ENCODE data around the gene P2RX3. TPM values are rescaled to one million over a fixed set of nuclear protein-coding genes. Genes with fewer than 3 reads are reported as not detected.
A peak's percentile ranks its signal among the peaks of the same experiment; 100 is the strongest.

The P2RX3 gene
- total RNA-seq, 2 experiments from 2014 or later, result not detected

DNA sequence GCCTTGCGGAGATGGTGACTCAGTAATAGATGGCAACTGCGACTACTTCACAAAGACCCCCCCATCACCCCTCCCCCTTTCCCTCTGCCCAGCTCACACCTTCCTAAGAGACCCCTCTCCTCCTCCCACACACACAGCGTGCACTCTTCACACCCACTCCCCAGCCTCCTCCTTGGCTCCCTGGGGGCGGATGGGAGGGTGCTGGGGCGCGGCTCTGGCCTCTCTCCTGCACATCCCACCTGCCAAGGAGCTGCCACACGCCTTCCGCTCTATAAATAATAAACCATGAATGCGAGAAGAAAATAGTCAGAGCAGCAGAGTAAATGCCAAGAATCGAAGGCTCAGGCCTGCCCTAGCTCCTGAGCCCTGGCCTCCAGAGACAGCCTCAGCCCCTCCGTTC lies 4.5 kb downstream of the P2RX3 start:
- POLR2A ChIA-PET, result interaction anchor here (0.9 to 1.3 kb wide), 2 partner anchors 17 to 21 kb away, joined by 3 read pairs; no protein-coding TSS in a partner anchor

DNA sequence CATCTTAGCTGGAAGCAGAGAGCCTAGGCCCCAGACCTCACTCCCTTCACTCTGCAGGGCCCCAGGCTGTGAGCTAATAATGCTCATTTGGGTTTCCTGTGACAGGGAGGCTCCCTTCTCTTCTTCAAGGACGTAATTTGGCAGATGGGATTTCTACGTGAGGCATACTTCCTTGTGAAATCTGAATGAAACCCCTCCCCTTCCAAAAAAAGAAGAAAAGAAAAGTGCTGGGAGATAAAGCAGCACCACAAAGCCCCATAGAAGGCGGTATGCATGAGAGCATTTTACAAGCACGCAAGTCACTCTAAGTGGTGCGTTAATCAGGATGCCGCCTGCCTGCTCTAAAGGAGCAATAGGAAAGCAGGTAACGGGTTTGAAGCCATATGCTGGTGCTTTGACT lies 5.7 kb downstream of the P2RX3 start:
- Histone ChIP-seq H3K9me3 (ENCODE audit: low read length) (no peaks in the 10 kb centered on the region), H3K36me3 (ENCODE audit: insufficient read depth, low read length) (no peaks in the 10 kb centered on the region), H3K4me1 (ENCODE audit: insufficient read depth, low read length, poor library complexity, severe bottlenecking) (peaks cover 4% of the 10 kb centered on the region), H3K79me2 (ENCODE audit: insufficient read depth, low read depth, low read length) (no peaks in the 10 kb centered on the region), H3K9me2 (ENCODE audit: insufficient read depth, low read length) (no peaks in the 10 kb centered on the region), H4K20me1 (ENCODE audit: insufficient read depth, low read length) (no peaks in the 10 kb centered on the region), H3K4me2 (ENCODE audit: low read length) (no peak overlapping the region), H2AFZ (ENCODE audit: low read length) (no peak overlapping the region), H3K27ac (ENCODE audit: low read depth, low read length, poor library complexity, severe bottlenecking) (no peak overlapping the region), H3K4me3 (ENCODE audit: low read depth, low read length, poor library complexity, severe bottlenecking) (no peak overlapping the region)
- BruUV-seq (replicated peaks), result no TSS peak
- DNase-seq (ENCODE audit: low spot score), result no peak
- TF ChIP-seq, protein P1, sequence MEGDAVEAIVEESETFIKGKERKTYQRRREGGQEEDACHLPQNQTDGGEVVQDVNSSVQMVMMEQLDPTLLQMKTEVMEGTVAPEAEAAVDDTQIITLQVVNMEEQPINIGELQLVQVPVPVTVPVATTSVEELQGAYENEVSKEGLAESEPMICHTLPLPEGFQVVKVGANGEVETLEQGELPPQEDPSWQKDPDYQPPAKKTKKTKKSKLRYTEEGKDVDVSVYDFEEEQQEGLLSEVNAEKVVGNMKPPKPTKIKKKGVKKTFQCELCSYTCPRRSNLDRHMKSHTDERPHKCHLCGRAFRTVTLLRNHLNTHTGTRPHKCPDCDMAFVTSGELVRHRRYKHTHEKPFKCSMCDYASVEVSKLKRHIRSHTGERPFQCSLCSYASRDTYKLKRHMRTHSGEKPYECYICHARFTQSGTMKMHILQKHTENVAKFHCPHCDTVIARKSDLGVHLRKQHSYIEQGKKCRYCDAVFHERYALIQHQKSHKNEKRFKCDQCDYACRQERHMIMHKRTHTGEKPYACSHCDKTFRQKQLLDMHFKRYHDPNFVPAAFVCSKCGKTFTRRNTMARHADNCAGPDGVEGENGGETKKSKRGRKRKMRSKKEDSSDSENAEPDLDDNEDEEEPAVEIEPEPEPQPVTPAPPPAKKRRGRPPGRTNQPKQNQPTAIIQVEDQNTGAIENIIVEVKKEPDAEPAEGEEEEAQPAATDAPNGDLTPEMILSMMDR (conservative IDR thresholded peaks at IDR 0.05; ENCODE audit: low read length), result no peak
- TF ChIP-seq EZH2phosphoT487 (IDR thresholded peaks at IDR 0.05; ENCODE audit: borderline replicate concordance, low read depth, low read length), result no peak
- CTCF ChIA-PET (ENCODE audit: unreplicated experiment), result no interaction called here
- intact Hi-C loops (cut with micrococcal nuclease; ENCODE audit: unreplicated experiment), result no loop called here
- POLR2A ChIA-PET, result interaction anchor here (0.6 kb wide), 1 partner anchor 68 kb away, joined by 7 read pairs; no protein-coding TSS in a partner anchor

More for the DNA sequence above, 4.5 kb downstream of the P2RX3 start:
- no peak for DNase-seq (ENCODE audit: low spot score)
- CTCF ChIA-PET (ENCODE audit: unreplicated experiment), result no interaction called here
- H4K20me1 ChIP-seq (ENCODE audit: insufficient read depth, low read length), result no peaks in the 10 kb centered on the region
- no TSS peak for BruUV-seq (replicated peaks)
- H2AFZ ChIP-seq (ENCODE audit: low read length), result no peak overlapping the region
- H3K9me2 ChIP-seq (ENCODE audit: insufficient read depth, low read length), result no peaks in the 10 kb centered on the region
- H3K27ac ChIP-seq (ENCODE audit: low read depth, low read length, poor library complexity, severe bottlenecking), result no peak overlapping the region
- intact Hi-C loops (cut with micrococcal nuclease; ENCODE audit: unreplicated experiment), result no loop called here
- H3K9me3 ChIP-seq (ENCODE audit: low read length), result no peaks in the 10 kb centered on the region
- TF ChIP-seq, protein P1 (conservative IDR thresholded peaks at IDR 0.05; ENCODE audit: low read length), result no peak
- no peak for TF ChIP-seq EZH2phosphoT487 (IDR thresholded peaks at IDR 0.05; ENCODE audit: borderline replicate concordance, low read depth, low read length)
- no peak overlapping the region for H3K4me3 ChIP-seq (ENCODE audit: low read depth, low read length, poor library complexity, severe bottlenecking)
- no peak overlapping the region for H3K4me2 ChIP-seq (ENCODE audit: low read length)
- peaks cover 4% of the 10 kb centered on the region for H3K4me1 ChIP-seq (ENCODE audit: insufficient read depth, low read length, poor library complexity, severe bottlenecking)
- no peaks in the 10 kb centered on the region for H3K79me2 ChIP-seq (ENCODE audit: insufficient read depth, low read depth, low read length)
- H3K36me3 ChIP-seq (ENCODE audit: insufficient read depth, low read length), result no peaks in the 10 kb centered on the region

- intact Hi-C loops (cut with micrococcal nuclease; ENCODE audit: unreplicated experiment), result loop anchor here (1.0 to 5.0 kb wide), 4 partner anchors 112 to 296 kb away; partner anchors contain the start of gene TIMM10
- no peak overlapping the region for H3K27ac ChIP-seq (ENCODE audit: low read depth, low read length, poor library complexity, severe bottlenecking)
- no peak overlapping the region for H3K4me3 ChIP-seq (ENCODE audit: low read depth, low read length, poor library complexity, severe bottlenecking)
- H2AFZ ChIP-seq (ENCODE audit: low read length), result peak overlapping the region; percentile 98
- TF ChIP-seq, protein P1 (conservative IDR thresholded peaks at IDR 0.05; ENCODE audit: low read length), result no peak
- no peak for TF ChIP-seq EZH2phosphoT487 (IDR thresholded peaks at IDR 0.05; ENCODE audit: borderline replicate concordance, low read depth, low read length)
- no peak for DNase-seq (ENCODE audit: low spot score)
- peaks cover 4% of the 10 kb centered on the region for H3K4me1 ChIP-seq (ENCODE audit: insufficient read depth, low read length, poor library complexity, severe bottlenecking)
- no peaks in the 10 kb centered on the region for H3K9me3 ChIP-seq (ENCODE audit: low read length)
- no peaks in the 10 kb centered on the region for H3K79me2 ChIP-seq (ENCODE audit: insufficient read depth, low read depth, low read length)
- BruUV-seq (replicated peaks), result no TSS peak
- H3K36me3 ChIP-seq (ENCODE audit: insufficient read depth, low read length), result no peaks in the 10 kb centered on the region
- no peaks in the 10 kb centered on the region for H4K20me1 ChIP-seq (ENCODE audit: insufficient read depth, low read length)
- POLR2A ChIA-PET, result no interaction called here
- CTCF ChIA-PET (ENCODE audit: unreplicated experiment), result no interaction called here
- no peak overlapping the region for H3K4me2 ChIP-seq (ENCODE audit: low read length)
- H3K9me2 ChIP-seq (ENCODE audit: insufficient read depth, low read length), result no peaks in the 10 kb centered on the region
Measured at GRCh38 chr11:57344826-57345225, 6.7 kb downstream of the P2RX3 start.
